Stimulated activated CD4-positive, alpha-beta T cell treated with anti-CD3 and anti-CD28 coated beads, Interleukin-1b, Interleukin-23, amount 100 ng/mL, for 1 hour (primary cell): ENCODE measurements around the gene CRY2.

Experiments
- DNase-seq, 2 donors: peaks; one replicate each; pipeline ENCODE4 v3.0.0-alpha.2; 2020; ENCODE audit warnings: low read depth in 2 of 2

CRY2 gene

GRCh38 chr11:45848654-45849081 lies 1.4 kb downstream of the CRY2 start:
- no peak for DNase-seq

- no peak for DNase-seq
Measured at GRCh38 chr11:45850446-45850845, 3.2 kb downstream of the CRY2 start.

GRCh38 chr11:45851228-45851627 lies 4.0 kb downstream of the CRY2 start:
- DNase-seq = no peak

- DNase-seq = no peak
Measured at GRCh38 chr11:45852018-45852711, 4.9 kb downstream of the CRY2 start.

GRCh38 chr11:45852712-45853101 lies 5.4 kb downstream of the CRY2 start:
- DNase-seq = no peak

- no peak for DNase-seq
Measured at GRCh38 chr11:45853332-45854219, 6.3 kb downstream of the CRY2 start.

GRCh38 chr11:45855308-45855707 lies 8.0 kb downstream of the CRY2 start:
- no peak for DNase-seq

GRCh38 chr11:45856044-45856468 lies 8.8 kb downstream of the CRY2 start:
- no peak for DNase-seq

GRCh38 chr11:45857961-45858474 lies 10.7 kb downstream of the CRY2 start:
- DNase-seq = no peak

GRCh38 chr11:45858751-45859398 lies 11.6 kb downstream of the CRY2 start:
- DNase-seq = no peak

GRCh38 chr11:45859661-45860140 lies 12.4 kb downstream of the CRY2 start:
- DNase-seq = no peak

GRCh38 chr11:45860348-45860747 lies 13.1 kb downstream of the CRY2 start:
- DNase-seq = no peak

GRCh38 chr11:45860764-45861510 lies 13.7 kb downstream of the CRY2 start:
- no peak for DNase-seq

GRCh38 chr11:45864041-45864440 lies 16.8 kb downstream of the CRY2 start:
- DNase-seq = no peak

- no peak for DNase-seq
Measured at GRCh38 chr11:45869551-45869950, 22.3 kb downstream of the CRY2 start.

- DNase-seq = no peak
Measured at GRCh38 chr11:45870706-45871105, 23.4 kb downstream of the CRY2 start.

- DNase-seq = no peak
Measured at GRCh38 chr11:45871638-45872037, 24.4 kb downstream of the CRY2 start.

- DNase-seq = no peak
Measured at GRCh38 chr11:45872651-45873356, 25.5 kb downstream of the CRY2 start.

GRCh38 chr11:45876401-45876800 lies 29.1 kb downstream of the CRY2 start:
- no peak for DNase-seq

- no peak for DNase-seq
Measured at GRCh38 chr11:45877221-45877620, 29.9 kb downstream of the CRY2 start.

GRCh38 chr11:45877845-45878244 lies 30.6 kb downstream of the CRY2 start:
- no peak for DNase-seq
